Gastrocnemius medialis (tissue), 4 donors: Measurements from ENCODE around the gene MMP10. TPM values are rescaled to one million over a fixed set of nuclear protein-coding genes. Genes with fewer than 3 reads are reported as not detected.

Experiments used
- ATAC-seq, 2 donors: fragments of 150-250 bp; one replicate each; pipeline ENCODE4 v1.9.1; 2016
- DNase-seq, 2 donors: peaks; one replicate each; pipeline ENCODE4 v3.0.0-alpha.2; 2019
- H3K27ac ChIP-seq, 4 donors: fragments of 200-600 bp; sonication (generic); 1 replicate in 1 of 4; 2 replicates in 3 of 4; pipeline ENCODE4 v1.5.1; 2016 to 2018; ENCODE audit warnings: mild to moderate bottlenecking in 2 of 4, moderate library complexity in 1 of 4
- H3K27me3 ChIP-seq, 3 donors: fragments of 200-600 bp; sonication (generic) in 2 of 3; 1 replicate in 1 of 3; 2 replicates in 2 of 3; pipeline versions ENCODE4 v1.5.1 to v1.6.0; 2016 to 2019; ENCODE audit warnings: mild to moderate bottlenecking in 1 of 3, moderate library complexity in 1 of 3
- H3K36me3 ChIP-seq, 2 donors: fragments of 200-600 bp; sonication (generic) in 1 of 2; one replicate each; pipeline ENCODE4 v1.5.1; 2017 to 2018
- H3K4me1 ChIP-seq, 2 donors: fragments of 200-600 bp; sonication (generic) in 1 of 2; one replicate each; pipeline ENCODE4 v1.5.1; 2016 to 2017; ENCODE audit warnings: mild to moderate bottlenecking in 2 of 2
- H3K4me3 ChIP-seq, 4 donors: fragments of 200-600 bp; sonication (generic) in 3 of 4; 1 replicate in 1 of 4; 2 replicates in 3 of 4; pipeline ENCODE4 v1.5.1; 2016 to 2019; ENCODE audit warnings: mild to moderate bottlenecking in 2 of 4
- H3K9me3 ChIP-seq, 3 donors: fragments of 200-600 bp; sonication (generic) in 2 of 3; 1 replicate in 1 of 3; 2 replicates in 2 of 3; pipeline ENCODE4 v1.5.1; 2016 to 2019
- POLR2A ChIP-seq, 2 donors: fragments of 450-650 bp; IDR thresholded peaks; one replicate each; pipeline ENCODE4 v1.6.1; 2017; ENCODE audit warnings: antibody characterized with exemption in 2 of 2, mild to moderate bottlenecking in 2 of 2, moderate library complexity in 2 of 2
- in situ Hi-C, 4 donors: fragments of 200-750 bp; cut with MboI; loops; one replicate each; pipeline versions ENCODE4 v1.15.0 to v1.8.0; 2017; ENCODE audit warnings: low sequenced_read_pairs in 4 of 4
- intact Hi-C: fragments of 100-400 bp; cut with DNase I; formaldehyde crosslinking; loops from one replicate; pipeline ENCODE4 v1.15.1; 2023; ENCODE audit warnings: low total_unique reads
- total RNA-seq, 4 donors: library from RNA; depleted of rRNA; stranded (reverse); fragments of >200 nt; gene quantifications; one replicate each; pipeline versions ENCODE4 v1.1.0 to v1.2.3, GENCODE V29; 2016
- TF ChIP-seq, protein P1 (sequence below), 5 experiments: fragments of 450-650 bp in 3 of 5; fragments of 200-600 bp in 2 of 5; sonication (generic) in 2 of 5; IDR thresholded peaks in 4 of 5; conservative IDR thresholded peaks in 1 of 5; 1 replicate in 4 of 5; 2 replicates in 1 of 5; pipeline ENCODE4 v1.5.1; 2016 to 2019; ENCODE audit warnings: antibody characterized with exemption in 5 of 5, mild to moderate bottlenecking in 3 of 5, moderate library complexity in 3 of 5

The MMP10 gene
- total RNA-seq, 4 donors from 2014 or later = not detected

DNA sequence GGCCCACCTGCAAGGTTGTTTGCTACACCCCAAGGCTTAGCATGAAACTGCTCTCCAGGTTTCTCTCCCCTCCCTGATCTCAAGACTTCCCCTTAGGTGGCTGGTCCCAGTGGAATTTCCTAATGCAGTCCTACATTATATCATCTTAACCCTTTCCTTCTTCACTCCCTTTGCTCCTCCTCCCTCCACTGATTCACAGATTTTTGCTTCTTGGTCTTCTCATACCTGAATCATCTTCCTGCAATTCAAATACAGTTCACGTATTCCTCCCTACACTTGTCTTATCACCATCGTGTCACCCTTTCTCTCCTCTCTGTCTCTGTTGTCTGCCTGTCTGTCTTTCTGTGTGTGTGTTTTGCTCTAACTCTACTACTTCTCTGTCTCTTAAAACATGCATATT, 17.0 kb downstream of the MMP10 start:
- Histone ChIP-seq H3K27ac (no peak overlapping the region), H3K9me3 (no peaks in the 10 kb centered on the region), H3K27me3 (no peaks in the 10 kb centered on the region), H3K4me1 (no peaks in the 10 kb centered on the region), H3K36me3 (no peaks in the 10 kb centered on the region), H3K4me3 (no peak overlapping the region)
- DNase-seq = no peak
- in situ Hi-C loops = no loop called here
- intact Hi-C loops = no loop called here
- no peak for TF ChIP-seq POLR2A (IDR thresholded peaks at IDR 0.05)
- TF ChIP-seq, protein P1, sequence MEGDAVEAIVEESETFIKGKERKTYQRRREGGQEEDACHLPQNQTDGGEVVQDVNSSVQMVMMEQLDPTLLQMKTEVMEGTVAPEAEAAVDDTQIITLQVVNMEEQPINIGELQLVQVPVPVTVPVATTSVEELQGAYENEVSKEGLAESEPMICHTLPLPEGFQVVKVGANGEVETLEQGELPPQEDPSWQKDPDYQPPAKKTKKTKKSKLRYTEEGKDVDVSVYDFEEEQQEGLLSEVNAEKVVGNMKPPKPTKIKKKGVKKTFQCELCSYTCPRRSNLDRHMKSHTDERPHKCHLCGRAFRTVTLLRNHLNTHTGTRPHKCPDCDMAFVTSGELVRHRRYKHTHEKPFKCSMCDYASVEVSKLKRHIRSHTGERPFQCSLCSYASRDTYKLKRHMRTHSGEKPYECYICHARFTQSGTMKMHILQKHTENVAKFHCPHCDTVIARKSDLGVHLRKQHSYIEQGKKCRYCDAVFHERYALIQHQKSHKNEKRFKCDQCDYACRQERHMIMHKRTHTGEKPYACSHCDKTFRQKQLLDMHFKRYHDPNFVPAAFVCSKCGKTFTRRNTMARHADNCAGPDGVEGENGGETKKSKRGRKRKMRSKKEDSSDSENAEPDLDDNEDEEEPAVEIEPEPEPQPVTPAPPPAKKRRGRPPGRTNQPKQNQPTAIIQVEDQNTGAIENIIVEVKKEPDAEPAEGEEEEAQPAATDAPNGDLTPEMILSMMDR (IDR thresholded peaks at IDR 0.05 in 4 of 5, conservative IDR thresholded peaks at IDR 0.05 in 1 of 5) = no peak
- ATAC-seq = no peak

- no peaks in the 10 kb centered on the region for H3K36me3 ChIP-seq
- no peak overlapping the region for H3K4me3 ChIP-seq
- H3K27ac ChIP-seq = no peak overlapping the region
- no peak for ATAC-seq
- in situ Hi-C loops = no loop called here
- H3K9me3 ChIP-seq = no peaks in the 10 kb centered on the region
- H3K4me1 ChIP-seq = no peaks in the 10 kb centered on the region
- intact Hi-C loops = no loop called here
- no peaks in the 10 kb centered on the region for H3K27me3 ChIP-seq
- DNase-seq = no peak
- TF ChIP-seq POLR2A (IDR thresholded peaks at IDR 0.05) = no peak
- TF ChIP-seq, protein P1 (IDR thresholded peaks at IDR 0.05 in 4 of 5, conservative IDR thresholded peaks at IDR 0.05 in 1 of 5) = no peak
These were observed 18.1 kb downstream of the MMP10 start for GRCh38 chr11:102762361-102762767.

- TF ChIP-seq, protein P1 (IDR thresholded peaks at IDR 0.05 in 4 of 5, conservative IDR thresholded peaks at IDR 0.05 in 1 of 5) = no peak
- TF ChIP-seq POLR2A (IDR thresholded peaks at IDR 0.05) = no peak
- Histone ChIP-seq H3K36me3 (no peaks in the 10 kb centered on the region), H3K27me3 (no peaks in the 10 kb centered on the region), H3K9me3 (no peaks in the 10 kb centered on the region), H3K27ac (no peak overlapping the region), H3K4me1 (no peaks in the 10 kb centered on the region), H3K4me3 (no peak overlapping the region)
- in situ Hi-C loops (no loop called here), intact Hi-C loops (no loop called here)
- DNase-seq = no peak
- ATAC-seq = no peak
These were observed 18.7 kb downstream of the MMP10 start for GRCh38 chr11:102761646-102762238.

DNA sequence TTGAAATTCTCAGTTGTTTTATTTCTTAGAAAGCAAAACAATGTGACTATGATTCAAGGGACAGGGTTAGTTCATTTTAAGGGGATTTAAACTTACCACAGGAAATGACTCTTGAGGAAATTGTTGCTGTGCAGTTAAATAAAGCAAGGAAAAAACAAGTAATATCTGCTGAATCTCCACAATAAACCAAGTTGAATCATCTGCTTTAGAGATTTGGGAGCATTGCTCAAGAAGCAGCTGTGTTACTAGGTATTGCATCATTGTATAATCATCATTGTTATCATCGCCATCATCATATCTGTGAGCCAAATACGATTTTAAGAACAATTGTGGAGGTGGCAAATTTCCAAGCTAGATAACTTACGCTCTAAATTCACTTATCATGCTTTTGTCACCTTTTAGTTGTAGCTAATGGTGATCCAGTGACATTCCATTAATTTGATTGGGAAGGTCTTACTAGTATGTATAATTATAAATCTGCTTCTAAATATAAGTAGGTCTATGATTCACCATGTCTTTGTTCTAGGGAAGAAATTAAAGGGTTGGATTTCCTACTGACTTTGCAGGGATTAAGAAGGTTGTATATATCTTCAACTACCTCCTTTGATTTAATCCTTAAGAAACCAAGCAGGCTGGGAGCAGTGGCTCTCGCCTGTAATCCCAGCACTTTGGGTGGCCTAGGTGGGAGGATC, 19.9 kb downstream of the MMP10 start:
- no peak overlapping the region for H3K27ac ChIP-seq
- ATAC-seq (peak; percentile 72 to 74), DNase-seq (no peak)
- H3K4me3 ChIP-seq = no peak overlapping the region
- in situ Hi-C loops (no loop called here), intact Hi-C loops (no loop called here)
- no peaks in the 10 kb centered on the region for H3K4me1 ChIP-seq
- no peak for TF ChIP-seq POLR2A (IDR thresholded peaks at IDR 0.05)
- TF ChIP-seq, protein P1 (IDR thresholded peaks at IDR 0.05 in 4 of 5, conservative IDR thresholded peaks at IDR 0.05 in 1 of 5) = no peak
- H3K9me3 ChIP-seq = no peaks in the 10 kb centered on the region
- H3K27me3 ChIP-seq = no peaks in the 10 kb centered on the region
- H3K36me3 ChIP-seq = no peaks in the 10 kb centered on the region
